T-helper 2 cell treated with Interferon-gamma antibody and Interleukin-4, amounts not matched to agents 100 ng/mL and 5 ng/mL, for 36 hours (primary cell): ENCODE data around the gene WDFY4. TPM values are rescaled to one million over a fixed set of nuclear protein-coding genes. Genes with fewer than 3 reads are reported as not detected.
"Not testable (repeated sequence)": the region's sequence is repeated elsewhere in the genome, so short reads cannot be mapped to it uniquely, and the experiment has no call there.

Experiments used
- intact Hi-C: fragments of 100-400 bp; cut with micrococcal nuclease; formaldehyde crosslinking; loops from one replicate; pipeline ENCODE4 v1.15.1; 2023
- total RNA-seq: library from RNA; stranded (reverse); gene quantifications from 2 replicates; pipeline ENCODE4 v1.2.3, GENCODE V29; 2022

Gene WDFY4, protein sequence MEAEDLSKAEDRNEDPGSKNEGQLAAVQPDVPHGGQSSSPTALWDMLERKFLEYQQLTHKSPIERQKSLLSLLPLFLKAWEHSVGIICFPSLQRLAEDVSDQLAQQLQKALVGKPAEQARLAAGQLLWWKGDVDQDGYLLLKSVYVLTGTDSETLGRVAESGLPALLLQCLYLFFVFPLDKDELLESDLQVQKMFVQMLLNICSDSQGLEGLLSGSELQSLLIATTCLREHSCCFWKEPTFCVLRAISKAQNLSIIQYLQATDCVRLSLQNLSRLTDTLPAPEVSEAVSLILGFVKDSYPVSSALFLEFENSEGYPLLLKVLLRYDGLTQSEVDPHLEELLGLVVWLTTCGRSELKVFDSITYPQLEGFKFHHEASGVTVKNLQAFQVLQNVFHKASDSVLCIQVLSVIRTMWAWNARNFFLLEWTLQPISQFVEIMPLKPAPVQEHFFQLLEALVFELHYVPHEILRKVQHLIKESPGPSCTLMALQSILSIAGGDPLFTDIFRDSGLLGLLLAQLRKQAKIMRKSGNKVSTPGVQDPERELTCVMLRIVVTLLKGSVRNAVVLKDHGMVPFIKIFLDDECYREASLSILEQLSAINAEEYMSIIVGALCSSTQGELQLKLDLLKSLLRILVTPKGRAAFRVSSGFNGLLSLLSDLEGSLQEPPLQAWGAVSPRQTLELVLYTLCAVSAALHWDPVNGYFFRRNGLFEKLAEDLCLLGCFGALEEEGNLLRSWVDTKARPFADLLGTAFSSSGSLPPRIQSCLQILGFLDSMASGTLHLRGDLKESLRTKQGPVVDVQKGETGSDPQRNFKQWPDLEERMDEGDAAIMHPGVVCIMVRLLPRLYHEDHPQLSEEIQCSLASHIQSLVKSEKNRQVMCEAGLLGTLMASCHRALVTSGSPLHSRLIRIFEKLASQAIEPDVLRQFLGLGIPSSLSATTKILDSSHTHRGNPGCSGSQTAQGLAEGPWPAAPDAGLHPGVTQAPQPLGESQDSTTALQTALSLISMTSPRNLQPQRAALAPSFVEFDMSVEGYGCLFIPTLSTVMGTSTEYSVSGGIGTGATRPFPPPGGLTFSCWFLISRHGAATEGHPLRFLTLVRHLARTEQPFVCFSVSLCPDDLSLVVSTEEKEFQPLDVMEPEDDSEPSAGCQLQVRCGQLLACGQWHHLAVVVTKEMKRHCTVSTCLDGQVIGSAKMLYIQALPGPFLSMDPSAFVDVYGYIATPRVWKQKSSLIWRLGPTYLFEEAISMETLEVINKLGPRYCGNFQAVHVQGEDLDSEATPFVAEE (N-terminal part only)
- total RNA-seq = 1.00 and 1.0 TPM in 2 replicates

DNA sequence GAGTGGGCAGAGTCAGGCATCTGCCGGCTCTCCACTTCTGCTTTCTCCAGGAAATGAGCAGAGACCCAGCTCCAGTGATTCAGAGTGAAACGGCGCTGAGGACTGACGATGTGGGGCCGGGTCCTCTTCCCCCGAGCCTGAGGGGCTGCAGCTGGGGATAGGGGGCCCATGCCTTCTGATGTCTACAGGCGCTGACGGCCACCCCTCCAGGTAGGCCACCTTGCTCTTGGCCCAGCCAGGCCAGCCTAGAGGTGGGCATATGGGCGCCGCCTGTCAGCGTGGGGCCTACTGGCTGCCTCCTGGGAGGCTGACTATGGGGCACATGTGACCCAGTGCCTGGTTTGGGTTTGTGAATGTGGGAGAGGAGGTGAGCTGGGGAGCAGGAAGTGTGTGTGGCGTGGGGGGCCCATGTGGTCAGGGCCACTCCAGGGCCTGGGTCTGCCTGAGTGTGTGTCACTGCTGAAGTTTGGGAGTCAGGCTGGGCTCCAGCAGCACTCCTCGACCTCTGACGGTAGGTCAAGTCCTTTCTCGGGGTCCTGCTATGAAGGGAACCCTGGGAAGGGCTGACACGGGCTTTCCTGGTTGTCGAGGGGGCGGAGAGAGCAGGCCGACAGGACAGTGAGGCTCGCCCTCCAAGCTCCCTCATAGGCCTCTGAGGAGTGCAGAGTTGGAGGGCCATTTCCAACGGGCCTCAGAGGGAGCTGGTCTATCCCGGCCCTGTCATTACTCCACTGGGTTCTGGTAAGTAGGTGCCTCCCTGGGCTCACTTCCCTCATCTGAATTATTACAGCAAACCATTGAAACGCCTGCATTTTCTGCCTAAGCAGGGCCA is at the start of gene WDFY4:
TSS of gene WDFY4 (plus strand) at position 82 of the 832 bp plus-strand sequence. CDS start 24,860 bp downstream, outside the sequence.
- intact Hi-C loops = no loop called here

DNA sequence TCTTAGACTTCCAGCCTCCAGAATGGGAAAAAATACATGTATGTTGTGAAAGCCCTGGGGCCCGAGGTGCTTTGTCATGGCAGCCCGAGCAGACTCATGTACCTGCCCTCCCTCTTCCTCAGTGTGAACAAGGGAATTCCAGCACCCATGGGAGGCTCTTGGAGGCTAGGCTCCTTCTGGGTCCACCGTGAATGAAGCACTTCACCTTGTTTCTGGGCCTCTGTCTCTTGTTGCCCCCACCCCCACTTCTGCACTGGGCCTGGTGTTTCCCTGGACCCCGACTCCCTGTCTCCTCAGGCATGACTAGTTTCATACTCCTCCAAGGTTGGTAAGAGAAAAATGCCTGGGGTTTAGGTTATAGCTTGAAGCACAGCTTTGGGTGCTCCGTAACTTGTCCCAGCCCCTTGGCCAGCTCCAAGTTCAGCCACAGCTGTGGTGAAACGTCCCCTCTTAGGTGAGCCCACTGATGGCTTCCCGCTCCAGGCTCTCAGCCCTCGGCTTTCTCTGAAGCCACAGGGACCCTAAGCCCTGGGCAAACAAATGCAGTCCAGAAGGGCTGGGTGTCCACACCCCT is 49.6 kb upstream of the WDFY4 start:
- intact Hi-C loops = no loop called here

DNA sequence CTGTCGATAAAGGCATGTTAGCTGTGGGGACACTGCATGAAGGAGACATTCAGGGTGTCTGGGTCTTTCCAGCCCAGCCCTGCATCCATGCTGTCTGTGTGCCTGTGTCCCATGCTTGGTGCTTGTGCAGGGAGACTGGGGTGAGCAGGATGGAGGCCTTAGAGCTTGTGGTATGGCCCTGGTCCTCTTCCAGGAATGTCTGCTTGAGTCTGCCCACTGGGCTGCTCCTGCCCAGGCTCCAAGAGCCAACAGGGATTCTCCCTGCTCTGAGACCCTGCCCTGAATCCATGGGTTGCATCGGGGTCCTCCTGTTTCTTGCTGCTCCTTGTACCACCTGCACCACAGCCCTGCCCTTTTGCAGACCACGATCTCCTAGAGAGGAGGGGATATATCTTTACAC is 48.4 kb upstream of the WDFY4 start:
- intact Hi-C loops = no loop called here

DNA sequence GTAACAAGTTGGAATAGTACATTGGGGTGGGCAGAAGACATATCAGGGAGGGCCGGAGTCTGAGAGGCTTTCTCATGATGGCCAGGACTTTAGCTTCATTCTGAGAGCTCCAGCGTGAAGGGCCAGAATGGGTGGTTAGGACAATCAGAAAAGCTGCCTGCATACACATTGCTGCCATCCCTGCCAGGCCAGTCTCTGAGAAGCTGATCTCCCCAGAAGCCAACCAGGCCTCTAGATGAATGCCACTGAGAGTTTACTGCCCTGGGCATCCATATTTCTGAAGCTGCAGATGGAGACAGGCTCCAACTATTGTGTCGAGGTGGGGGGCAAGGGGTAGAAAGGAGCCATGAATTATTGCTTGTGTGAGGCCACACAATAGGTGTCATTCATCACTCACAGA is 47.8 kb upstream of the WDFY4 start:
- intact Hi-C loops = no loop called here

DNA sequence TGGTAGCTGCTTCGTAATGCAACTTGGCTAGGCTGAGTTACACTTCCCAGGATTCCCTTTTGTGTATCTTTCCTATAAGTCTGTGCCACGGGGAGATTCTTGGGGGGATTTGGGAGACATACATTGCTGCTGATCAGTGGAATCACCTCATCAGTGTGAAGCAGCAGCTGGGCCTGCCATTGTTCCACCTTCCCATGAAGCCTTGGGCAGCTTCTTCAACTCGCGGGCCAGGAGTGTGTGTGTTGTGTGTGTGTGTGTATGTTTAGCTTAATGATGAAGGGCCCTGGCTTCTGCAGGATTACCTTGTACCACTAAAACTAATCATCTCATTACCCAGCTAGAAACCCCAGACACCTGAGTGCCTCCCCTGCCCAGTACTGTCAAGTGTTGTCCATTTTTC is 46.5 kb upstream of the WDFY4 start:
- intact Hi-C loops = no loop called here

DNA sequence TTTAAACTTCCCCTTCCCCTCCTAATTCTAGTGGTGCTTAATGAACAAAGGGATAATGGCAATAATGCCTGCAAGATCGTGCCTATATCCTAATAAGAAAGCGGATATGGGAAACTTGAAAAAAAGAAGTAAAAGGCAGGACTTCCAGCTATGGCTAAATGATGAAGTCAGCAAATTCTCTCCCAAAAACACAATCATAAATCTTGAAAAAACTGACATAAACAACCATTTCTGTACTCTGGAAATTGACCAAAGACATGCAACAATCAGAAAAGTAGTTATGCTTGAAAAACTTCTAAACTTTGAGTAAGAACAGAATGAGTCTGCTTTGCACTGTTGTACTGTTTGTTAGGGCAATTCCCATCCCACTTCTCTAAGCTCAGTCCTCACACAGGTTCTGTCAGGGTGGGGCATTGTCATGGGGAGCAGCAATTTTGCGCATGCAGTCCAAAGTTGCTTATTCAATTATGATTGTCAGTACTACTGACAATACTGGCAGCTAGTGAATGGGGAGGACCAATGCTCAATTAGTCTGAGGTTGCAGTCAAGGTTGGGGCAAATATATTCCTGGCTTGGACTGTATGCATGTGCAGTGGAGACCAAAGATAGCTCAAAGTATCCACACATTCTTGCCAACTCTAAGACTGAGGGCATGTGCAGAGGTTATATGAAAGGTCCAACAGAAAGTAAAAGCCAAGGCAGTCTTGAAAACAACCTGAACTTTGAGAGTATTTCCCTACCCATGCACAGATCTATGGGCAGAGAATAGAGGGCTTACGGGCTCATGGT is 45.7 kb upstream of the WDFY4 start:
- intact Hi-C loops = no loop called here

DNA sequence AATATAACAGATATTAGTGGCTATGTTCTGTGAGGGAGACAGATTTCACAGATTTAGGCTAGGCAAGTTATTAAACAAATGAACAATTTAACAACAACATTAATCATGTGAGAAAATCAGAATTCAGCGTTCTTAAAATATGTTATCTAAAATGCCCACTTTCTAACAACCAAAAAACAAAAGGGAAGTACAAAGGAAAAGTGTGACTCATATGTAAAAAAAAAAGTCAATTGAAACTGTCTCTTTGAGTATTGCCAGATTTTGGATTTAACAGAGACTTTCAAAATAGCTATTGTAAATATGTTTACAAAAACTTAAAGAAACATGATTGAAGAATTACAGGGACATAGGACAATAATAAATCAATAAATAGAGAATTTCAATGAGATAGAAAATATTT is 45.0 kb upstream of the WDFY4 start:
- intact Hi-C loops = no loop called here

DNA sequence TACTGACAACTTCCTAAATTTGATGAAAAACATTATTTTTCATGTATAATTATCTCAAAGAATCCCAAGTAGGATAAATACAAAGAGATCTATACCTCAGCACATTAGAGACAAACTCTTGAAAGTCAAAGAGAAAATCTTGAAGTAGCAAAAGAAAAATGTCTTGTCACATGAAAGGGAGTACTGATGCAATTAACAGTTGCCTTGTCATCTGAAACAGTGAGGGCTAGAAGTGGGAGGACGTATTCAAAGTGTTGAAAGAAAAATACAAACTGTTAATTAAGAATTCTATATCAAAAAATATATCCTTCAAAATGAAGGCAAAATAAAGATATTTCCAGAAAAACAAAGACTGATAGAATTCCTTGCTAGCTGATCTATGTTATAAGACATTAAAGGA is 44.3 kb upstream of the WDFY4 start:
- intact Hi-C loops = no loop called here

DNA sequence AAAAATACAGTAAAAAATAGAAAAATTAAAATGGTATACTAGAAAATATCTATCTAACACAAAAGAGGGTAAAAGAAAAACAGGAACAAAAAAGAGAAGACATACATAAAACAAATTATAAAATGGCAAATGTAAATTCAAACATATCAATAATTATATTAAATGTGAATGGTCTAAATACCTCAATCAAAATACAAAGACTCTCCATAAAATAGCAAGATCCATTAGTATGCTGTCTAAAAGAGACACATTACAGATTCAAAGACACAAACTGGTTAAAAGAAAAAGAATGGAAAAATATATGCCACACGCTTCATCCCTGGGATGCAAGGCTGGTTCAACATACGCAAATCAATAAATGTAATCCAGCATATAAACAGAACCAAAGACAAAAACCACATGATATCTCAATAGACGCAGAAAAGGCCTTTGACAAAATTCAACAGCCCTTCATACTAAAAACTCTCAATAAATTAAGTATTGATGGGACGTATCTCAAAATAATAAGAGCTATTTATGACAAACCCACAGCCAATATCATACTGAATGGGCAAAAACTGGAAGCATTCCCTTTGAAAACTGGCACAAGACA is 43.5 kb upstream of the WDFY4 start:
- intact Hi-C loops = not testable (repeated sequence)

DNA sequence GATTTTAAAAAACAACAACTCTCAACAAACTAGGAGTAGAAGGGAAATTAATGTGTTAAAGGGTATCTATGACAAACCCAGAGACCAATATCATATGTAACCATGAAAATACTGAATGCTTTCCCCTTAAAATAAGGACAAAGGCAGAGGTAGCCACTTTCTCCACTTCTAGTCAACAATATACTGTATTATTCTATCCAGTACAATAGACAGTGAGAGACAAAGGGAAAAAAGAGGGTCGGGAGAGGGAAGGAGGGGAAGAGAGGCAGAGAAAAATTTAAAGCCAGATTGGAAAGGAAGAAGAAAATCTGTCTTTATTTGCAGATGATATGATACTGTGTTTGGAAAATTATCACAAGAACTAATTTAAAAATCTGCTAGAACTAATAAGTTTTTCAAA is 39.1 kb upstream of the WDFY4 start:
- intact Hi-C loops = no loop called here

DNA sequence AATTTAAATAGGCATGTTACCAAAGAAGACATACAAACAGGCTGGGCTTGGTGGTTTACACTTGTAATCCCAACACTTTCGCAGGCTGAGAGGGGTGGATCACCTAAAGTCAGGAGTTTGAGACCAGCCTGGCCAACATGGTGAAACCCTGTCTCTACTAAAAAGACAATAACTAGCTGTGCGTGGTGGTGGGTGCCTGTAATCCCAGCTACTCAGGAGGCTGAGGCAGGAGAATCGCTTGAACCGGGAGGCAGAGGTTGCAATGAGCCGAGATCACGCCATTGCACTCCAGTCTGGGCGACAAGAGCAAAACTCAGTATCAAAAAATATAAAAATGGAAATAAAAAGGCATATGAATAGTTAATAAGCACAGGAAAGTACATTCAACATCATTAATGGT is 37.6 kb upstream of the WDFY4 start:
- intact Hi-C loops = not testable (repeated sequence)

DNA sequence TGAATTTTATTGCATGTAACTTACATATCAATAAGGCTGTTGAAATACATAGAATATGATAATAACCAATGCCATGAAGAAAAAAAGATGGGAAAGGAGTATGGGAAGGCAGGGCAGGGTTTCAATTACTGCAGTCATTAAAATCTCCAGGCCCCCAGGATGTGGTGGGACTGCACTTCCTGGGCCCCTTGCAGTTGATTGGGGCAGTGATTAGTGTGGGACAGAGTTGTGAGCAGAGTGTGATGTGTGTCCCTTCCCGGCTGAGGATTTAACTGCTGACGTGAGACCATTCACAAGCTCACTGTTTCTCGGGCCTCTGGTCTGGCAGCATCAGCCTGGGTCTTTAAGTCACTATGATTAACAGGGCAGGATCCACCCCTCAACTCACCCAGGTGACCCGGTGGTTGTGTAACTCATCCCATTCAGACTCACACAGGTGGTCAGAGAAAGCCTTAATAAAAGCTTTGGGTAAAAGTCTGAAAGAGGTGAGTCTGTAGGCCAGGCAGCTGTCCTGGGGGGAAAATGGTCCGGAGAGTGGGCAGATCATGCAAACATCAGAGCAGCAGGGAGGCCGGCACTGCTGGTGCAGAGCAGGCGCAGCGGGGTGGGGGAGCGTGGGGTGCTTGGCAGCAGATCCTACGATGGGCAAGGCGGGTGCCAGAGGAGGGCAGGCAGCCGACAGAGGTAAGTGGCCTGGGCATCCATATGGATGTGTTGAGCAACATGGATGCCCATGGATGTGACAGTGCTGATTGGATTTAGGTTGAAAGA is 36.3 kb upstream of the WDFY4 start:
- intact Hi-C loops = no loop called here

DNA sequence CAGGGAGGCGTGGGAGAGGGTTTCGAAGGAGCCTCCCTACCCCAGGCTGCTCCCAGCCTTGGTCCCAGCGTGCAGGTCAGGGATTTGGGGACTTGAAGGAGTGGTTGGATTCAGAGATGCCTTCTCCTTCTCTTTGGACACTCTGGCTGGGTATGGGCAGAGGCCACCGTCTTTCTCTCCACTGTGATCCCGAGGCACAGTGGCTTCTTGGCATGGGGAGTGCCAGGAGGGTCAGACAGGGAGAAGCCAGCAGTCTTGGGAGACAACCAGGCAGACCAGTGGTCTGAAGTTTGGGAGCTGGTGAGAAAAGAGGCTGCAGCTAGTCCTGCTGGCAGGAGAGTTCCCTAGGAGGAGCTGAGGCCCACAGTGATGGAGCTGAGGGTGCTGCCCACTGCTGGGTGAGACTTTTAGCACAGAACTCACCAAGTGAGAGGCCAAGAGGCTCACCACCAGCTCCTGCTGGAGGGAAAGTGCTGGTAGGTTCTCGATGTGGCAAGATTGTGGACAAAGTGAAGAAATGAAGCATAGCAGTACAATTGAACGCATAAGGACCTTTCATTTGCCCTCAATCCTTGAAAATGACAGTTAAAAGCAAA is 35.2 kb upstream of the WDFY4 start:
- intact Hi-C loops = no loop called here

DNA sequence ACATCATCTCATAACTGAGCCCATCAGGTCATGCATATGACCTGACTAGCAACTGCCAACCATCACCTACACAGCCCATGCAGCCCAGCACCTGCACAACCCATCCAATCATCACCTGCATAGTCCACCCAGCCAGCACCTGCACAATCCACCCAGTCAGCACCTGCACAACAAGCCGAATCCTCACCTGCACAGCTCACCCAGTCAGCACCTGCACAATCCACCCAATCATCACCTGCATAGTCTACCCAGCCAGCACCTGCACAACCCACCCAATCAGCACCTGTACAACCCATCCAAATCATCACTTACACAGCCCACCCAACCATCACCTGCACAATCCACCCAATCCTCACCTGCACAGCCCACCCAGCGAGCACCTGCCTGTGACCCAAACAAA is 33.4 kb upstream of the WDFY4 start:
- intact Hi-C loops = loop anchor here (10.0 kb wide), 1 partner anchor 154 kb away; no protein-coding TSS in a partner anchor

DNA sequence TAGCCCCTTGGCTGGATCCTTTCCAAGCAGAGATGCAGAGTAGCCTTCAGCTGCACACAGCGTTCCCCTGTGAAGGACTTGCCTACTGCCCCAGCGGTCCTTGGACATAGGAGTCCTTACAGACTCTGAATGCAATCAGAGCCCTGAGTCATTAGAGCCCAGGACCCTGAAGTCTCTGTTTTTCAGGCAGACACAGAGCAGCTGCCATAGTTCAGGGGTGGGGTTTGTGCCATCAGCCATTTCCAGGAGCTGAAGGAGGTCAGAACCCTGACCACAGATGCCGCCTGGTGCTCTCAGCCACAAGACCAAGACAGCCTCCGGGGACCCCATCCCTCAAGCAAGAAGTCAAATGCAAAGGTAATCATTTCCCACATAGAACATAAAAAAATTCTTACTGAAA is 32.8 kb upstream of the WDFY4 start:
- intact Hi-C loops = loop anchor here (10.0 kb wide), 1 partner anchor 153 kb away; no protein-coding TSS in a partner anchor

DNA sequence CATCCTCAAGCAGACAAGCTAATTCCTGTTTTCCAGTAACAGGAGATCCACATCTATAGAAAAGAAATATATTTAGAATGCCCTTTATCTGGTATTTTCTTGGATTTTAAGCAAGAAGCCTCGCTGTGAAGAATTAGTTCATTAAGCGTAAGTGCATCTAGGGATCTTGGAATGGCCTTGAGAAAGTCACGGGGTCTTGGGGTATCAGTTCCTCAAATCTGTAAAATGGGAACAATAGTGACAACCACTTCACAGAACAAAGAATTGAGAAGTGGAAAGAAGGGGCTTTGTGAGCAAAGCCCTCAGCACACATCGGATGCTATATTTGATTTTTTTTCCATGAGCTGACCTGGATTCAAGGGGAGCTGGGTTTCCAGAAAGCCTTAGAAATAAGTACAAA is 32.3 kb upstream of the WDFY4 start:
- intact Hi-C loops = loop anchor here (10.0 kb wide), 1 partner anchor 152 kb away; no protein-coding TSS in a partner anchor

DNA sequence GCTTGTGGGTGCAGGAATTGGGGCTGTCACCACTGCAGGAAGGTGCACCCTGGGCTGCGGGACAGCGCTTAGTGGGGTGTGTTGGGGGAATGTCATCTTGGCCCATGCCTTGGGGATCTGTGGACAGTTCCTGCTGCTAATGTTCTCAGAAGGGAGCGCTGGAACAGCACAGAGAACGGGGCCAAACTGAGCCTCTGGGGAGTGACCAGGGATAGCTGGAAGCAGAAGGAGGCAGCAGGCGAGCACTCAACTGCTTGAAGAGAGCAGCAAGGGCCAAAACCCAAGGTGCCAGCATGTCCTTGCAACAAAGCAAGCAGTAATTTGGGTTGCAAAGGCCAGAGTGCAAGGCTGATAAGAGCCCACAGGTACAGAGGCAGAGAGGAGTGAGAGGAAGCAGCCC is 31.3 kb upstream of the WDFY4 start:
- intact Hi-C loops = loop anchor here (10.0 kb wide), 1 partner anchor 151 kb away; no protein-coding TSS in a partner anchor
